ENCODE results near the gene PUS10.

DNA sequence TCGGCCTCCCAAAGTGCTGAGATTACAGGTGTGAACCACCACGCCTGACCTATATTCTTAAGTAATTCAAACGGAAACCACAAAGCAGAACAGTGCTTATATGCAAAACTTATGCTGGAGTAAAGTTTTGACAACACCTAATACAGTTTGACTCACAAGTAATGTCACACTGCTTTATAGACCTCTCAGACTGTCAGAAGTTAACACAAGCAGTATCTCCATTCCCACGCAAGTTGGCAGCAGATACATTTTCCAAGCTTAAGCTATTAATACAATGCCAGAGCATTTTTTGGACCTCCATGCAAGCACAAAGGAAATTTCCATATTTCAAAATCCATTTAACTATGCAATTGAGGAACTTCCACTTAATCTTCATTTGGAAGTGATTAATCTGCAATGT, 26.6 kb upstream of the PUS10 start:
- TF ChIP-seq, protein P1, sequence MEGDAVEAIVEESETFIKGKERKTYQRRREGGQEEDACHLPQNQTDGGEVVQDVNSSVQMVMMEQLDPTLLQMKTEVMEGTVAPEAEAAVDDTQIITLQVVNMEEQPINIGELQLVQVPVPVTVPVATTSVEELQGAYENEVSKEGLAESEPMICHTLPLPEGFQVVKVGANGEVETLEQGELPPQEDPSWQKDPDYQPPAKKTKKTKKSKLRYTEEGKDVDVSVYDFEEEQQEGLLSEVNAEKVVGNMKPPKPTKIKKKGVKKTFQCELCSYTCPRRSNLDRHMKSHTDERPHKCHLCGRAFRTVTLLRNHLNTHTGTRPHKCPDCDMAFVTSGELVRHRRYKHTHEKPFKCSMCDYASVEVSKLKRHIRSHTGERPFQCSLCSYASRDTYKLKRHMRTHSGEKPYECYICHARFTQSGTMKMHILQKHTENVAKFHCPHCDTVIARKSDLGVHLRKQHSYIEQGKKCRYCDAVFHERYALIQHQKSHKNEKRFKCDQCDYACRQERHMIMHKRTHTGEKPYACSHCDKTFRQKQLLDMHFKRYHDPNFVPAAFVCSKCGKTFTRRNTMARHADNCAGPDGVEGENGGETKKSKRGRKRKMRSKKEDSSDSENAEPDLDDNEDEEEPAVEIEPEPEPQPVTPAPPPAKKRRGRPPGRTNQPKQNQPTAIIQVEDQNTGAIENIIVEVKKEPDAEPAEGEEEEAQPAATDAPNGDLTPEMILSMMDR (IDR thresholded peaks at IDR 0.05), result no peak
- TF ChIP-seq POLR2A (IDR thresholded peaks at IDR 0.05), result no peak
